Activated CD4-positive, alpha-beta T cell treated with anti-CD3 and anti-CD28 coated beads, Interleukin-2, amount 50 U/mL, for 4 hours (primary cell): Measurements from ENCODE around the gene FNIP1.
"Not testable (repeated sequence)": the region's sequence is repeated elsewhere in the genome, so short reads cannot be mapped to it uniquely, and the experiment has no call there.

ENCODE experiments used
- DNase-seq, 2 experiments: peaks; one replicate each; pipeline ENCODE4 v3.0.0-alpha.2; 2020

The FNIP1 gene

DNA sequence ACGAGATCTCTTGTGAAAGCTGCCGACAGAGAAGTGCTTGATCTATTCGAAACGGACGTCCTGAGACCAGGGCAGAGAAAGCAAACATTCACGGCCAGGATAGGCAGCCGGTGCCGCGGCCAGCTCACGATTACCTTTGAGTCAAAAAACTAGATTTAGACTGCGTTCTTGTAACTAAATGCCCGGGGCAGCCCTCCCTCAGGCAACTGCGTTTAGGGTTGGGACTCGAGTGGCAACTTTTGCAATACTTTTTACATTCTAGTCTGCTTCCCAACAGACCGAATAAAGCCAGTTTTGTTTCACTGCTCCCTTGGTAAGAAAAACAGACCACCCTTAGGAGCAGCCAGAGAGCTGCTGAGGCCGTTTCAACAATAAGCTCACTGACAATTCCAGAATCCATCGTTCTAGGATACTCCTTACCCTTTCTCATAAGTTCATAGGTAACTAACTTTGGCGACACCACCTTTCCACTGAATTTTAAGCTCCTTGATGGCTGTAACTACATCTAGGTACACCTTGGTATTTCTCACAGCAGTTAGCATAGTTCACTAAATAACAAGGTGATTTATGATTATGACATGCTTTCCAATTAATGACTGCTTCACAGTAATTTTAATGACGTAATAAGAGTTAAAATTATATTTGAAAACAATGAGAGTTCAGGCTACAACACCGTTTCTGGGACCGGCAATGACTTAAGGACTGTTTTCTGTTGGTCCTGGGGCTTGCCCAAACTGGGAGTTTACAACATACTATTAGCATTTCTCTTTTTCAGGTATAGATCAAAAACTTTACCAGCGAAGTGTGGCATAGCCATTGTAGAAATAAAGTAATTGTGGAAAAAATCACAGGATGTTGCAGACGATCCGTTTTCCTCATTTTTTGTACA lies 160.9 kb downstream of the FNIP1 start:
- DNase-seq = no peak

DNA sequence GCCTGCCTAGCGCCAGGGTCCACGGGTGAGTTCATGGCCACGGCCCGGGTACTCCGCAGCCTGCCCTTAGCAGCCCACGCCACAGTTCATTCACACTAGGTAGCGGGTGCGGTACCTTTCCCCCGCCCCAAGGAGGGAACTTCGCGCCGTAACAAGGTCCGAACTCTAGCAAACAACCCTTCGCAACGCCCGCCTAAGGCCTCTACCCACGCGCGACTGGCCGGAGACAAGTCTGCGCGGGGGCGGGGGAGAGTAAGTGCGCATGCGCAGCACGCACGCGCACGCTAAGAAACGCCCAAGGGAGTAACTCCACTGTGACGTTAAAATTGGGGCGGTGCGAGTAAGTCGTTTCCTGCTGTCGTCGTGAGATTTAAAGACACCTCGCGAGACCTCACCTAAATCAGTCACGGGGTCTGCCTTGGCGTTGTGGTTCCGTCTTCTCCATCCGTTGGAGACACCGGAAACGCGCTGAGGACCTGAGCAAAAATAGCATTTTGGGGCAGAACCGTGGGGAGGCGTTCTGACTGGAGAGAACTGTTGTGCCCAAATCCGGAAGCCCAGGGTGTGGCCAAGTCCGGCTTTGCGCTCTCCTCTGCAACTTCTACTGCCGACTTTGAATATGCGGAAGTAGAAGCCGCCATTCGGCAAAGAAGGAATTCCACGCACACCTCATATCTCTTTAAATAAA lies 161.7 kb downstream of the FNIP1 start, which contains the start of gene RAPGEF6:
TSS of gene RAPGEF6 (minus strand) at position 234 of the 688 bp plus-strand sequence. CDS start at position 35, 199 bp downstream.
- peak; percentile 94 to 95 for DNase-seq

DNA sequence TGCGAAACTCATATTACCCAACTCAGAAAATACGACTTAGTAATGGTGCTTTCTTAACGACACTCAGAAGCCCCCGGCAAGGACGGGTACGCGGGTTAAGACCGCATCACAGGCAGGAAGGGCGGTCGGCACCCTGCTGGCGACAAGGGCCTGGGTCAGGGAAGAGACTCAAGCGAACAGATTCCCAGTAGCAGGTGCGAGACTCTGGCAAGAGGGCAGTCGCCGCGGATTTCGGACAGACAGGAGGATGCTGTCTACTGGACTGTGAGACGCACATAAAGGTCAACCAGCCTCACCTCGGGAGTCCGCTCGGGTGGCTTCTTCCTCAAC lies 162.2 kb downstream of the FNIP1 start:
- DNase-seq = peak; percentile 35 to 43

DNA sequence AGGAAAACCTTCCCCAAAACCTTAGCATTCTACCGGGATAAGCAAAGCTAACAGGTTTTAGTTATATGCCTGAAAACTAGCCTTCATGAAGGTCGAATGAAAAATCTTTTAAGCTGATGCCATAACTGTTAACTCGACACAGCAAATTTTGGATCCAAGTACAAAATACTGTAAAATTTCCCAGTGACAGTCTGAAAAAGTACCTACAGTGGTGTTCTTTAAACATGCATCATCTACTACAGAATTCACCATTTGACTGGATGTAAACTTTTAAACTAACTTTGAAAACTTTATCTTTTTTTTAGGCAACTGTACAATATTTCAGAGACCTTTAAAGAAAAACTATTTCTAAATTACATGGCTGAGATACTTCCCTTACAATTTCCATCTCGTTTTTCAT lies 162.6 kb downstream of the FNIP1 start:
- no peak for DNase-seq

DNA sequence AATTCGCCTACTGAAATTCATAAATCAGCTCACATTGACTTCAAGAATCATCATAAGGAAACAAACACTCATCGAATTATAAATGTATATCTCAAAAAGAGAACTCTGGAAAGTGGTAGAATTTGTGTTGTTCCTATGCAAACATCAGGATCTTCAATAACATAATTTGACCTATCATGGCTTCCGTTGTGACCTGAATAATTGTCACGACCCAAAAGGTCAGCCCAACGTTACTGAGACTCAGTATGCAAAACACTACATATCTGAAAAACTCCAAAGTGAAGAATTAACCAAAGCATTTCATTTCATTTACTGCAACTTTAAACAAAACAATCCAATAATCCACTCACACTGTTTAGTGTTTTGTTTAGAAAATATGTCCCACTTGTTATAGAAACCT lies 163.0 kb downstream of the FNIP1 start:
- DNase-seq = no peak

DNA sequence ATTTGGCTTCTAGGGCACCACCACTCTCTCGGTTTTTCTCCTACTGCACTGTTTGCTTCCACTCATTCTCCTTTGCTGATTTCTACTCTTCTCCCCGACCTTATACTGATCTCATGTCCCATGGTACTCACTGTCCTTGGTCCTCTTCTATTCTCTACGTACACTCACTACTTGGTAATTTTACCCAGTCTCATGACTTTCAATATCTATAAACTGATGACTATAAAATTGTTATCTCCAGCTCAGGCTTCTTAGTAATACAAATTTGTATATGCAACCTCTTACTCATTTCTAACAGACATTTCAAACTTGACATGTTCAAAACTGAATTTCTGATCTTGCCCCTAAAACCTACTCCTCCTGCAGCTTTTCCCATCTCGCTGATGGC lies 165.9 kb downstream of the FNIP1 start:
- DNase-seq = no peak

DNA sequence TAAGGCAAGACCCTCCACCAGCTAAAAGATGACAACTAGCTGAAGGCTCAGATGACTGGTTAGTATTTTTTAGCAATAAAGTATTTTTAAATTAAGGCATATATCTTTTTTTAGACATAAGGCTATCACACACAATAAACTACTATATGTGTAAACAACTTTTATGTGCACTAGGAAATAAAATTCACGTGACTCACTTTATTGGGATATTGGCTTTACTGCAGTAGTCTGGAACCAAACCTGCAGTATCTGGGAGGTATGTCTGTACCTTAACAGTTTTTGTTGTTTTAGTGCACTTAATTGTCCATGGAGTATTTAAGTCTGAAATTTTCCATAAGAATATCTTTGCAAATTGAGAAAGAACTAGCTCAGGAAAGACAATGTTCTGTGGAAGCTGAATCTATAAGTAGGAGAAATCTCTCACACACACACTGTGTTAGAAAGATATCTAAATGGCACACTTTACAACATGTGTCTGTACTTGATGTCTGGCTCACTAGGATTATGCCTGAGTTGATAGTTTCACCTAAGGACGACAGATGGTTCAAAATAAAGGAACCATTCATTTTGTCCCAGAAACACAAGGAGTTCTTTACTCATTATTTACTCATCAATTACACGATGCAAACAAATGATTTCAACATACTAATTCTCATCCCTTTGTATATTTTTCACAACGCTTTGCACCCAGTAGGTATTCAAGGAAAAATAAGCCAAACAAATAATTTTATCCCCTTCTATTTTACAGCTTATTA lies 166.4 kb downstream of the FNIP1 start:
- no peak for DNase-seq

DNA sequence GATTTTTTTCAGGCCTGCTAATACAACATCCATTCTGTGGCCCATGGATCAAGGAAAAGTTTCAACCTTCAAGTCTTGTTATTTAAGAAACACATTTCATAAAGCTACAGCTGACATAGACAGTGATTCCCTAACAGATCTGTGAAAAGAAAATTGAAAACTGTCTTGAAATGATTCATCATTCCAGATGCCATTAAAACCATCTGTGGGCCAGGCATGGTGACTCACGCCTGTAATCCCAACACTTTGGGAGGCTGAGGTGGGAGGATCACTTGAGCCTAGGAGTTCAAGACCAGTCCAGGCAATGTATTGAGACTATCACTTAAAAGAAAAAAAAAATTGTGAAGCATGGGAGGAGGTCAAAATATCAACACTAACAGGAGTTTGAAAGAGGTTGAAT lies 167.8 kb downstream of the FNIP1 start:
- no peak for DNase-seq

DNA sequence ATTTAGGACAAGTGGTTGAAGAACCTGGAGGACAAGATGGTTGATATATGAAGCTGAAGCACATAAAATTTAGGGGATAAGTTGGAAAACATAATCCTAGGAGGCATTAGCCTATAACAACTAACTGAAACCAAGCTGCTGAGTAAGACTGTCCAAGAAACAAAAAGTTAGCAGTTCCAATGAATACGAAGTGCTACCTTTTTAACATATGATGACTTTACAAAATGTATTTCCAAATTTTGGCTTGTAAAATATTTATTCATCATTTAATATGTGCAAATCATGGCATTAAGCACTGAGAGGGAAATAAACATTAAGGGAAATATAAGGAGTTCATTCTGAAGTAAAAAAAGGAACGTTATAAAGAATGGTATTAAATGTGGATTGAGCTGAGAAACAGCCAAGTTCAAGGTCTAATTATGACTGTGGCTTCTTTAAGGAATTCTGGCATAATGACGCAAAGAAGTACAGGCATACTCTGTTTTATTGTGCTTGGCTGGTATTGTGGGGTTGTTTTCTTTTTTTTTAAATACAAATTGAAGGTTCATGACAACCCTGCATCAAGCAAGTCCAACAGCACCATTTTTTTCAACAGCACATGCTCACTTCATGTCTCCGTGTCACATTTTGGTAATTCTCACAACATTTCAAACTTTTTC lies 169.5 kb downstream of the FNIP1 start:
- DNase-seq = no peak

DNA sequence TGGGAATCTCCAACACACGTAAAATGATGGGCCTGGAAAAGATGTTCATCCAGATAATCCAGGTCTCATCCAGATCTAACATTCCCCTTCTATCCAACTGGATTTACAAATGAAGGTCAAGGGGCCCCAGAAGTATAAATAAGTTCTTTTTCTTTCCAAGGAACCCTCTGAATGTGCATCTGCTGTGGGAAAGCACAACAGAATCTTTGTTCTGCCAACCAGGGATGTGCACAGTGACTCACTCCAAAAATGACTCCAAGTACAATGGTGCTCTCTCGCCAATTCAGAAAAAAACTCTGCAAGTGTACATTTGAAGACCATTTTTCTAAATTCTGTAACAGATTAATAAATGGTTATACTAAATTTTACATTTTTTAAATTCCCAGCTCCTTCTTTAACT lies 174.2 kb downstream of the FNIP1 start:
- DNase-seq = no peak

DNA sequence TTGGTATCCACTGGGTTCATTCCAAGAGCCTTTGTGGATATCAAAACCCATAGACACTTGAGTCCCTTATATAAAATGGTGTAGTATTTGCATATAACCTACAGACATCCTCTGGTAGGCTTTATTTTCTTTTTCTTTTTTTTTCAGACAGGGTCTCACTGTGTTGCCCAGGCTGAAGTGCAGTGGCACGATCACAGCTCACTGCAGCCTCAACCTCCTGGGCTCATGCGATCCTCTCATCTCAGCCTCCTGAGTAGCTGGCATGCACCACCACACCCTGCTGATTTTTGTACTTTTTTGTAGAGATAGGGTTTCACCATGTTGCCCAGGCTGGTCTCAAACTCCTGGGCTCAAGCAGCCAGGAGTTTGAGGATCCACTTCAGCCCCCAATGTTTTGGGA lies 175.7 kb downstream of the FNIP1 start:
- not testable (repeated sequence) for DNase-seq

DNA sequence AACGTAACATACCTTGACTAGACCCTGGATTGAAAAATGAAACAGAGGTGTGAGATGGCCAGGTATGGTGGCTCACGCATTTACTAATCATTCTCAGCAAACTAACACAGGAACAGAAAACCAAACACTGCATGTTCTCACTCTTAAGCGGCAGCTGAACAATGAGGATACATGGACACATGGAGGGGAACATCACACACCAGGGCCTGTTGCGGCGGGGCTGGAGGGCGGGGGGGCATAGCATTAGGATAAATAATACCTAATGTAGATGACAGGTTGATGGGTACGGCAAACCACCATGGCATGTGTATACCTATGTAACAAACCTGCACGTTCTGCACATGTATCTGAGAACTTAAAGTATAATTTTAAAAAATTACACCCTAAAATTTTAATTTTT lies 177.7 kb downstream of the FNIP1 start:
- no peak for DNase-seq

DNA sequence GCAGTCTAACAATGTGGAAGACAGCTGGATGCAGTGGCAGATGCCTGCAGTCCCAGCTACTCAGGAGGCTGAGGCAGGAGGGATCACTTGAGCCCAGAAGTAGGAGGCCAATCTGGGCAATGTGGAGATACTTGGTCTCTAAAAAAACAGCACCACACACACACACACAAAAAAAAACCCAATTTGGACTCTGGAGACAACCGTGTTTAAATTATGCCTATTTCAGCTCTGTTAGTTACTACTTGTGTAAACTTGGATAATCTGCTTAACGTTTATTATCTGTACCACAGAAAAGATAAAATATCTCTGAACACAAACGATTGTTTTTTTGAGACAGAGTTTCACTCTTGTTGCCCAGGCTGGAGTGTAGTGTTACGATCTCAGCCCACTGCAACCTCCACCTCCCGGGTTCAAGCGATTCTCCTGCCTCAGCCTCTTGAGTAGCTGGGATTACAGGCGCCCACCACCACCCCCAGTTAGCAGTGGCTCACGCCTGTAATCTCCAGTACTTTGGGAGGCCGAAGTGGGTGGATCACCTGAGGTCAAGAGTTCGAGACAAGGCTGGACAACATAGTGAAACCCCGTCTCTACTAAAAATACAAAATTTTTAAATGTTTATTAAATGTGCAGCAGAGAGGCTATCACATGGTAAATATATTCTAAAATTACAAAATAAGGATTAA lies 179.5 kb downstream of the FNIP1 start:
- DNase-seq = no peak

DNA sequence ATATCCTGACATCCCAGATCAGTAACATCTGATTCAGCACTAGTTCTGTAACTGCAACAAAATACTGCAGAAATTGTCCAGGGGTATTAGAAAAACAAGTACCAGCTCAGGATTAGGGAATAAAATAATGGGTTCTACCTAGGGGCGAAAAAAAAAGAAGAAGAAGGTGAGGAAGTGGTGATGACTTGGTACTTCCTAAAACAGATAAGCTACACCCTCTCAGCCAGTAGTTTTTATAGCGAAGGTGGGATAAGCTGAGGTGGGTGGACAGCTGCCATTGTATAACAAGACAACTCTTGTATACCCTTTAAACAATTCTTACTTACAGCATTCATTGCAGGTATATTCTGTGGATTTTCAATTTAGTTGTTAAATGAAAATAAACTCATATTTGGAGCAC lies 180.9 kb downstream of the FNIP1 start:
- DNase-seq = no peak

DNA sequence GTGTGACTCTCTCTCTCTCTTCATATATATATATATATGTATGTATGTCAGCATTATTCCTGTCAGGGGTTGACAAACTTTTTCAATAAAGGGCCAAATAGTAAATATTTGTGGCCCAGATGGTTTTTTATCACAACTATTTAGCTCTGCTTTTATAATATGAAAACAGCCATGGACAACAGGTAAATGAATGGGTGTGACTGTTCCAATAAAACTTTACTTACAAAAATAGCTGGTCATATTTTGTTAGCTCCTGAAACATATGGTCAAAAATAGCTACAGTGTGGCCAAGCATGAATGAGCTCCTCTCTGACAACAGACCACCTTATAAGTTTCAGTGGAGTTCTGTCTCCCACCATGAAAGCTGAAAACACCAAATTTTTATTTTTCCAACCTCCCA lies 183.4 kb downstream of the FNIP1 start:
- no peak for DNase-seq

DNA sequence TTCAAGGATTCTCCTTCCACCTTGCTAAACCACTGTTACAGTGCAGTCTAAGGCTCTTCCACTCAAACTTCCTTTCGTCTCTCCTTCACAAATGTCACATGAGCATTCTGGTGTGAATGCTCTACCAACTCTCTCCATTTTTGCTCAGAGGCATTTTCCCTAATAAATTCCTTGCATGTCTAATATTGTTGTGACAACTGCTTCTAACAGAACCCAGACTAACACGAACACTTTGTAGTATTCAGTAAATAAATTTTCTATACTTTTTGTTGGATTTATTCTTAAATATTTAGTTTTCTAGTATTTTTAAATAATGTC lies 185.8 kb downstream of the FNIP1 start:
- DNase-seq = no peak

DNA sequence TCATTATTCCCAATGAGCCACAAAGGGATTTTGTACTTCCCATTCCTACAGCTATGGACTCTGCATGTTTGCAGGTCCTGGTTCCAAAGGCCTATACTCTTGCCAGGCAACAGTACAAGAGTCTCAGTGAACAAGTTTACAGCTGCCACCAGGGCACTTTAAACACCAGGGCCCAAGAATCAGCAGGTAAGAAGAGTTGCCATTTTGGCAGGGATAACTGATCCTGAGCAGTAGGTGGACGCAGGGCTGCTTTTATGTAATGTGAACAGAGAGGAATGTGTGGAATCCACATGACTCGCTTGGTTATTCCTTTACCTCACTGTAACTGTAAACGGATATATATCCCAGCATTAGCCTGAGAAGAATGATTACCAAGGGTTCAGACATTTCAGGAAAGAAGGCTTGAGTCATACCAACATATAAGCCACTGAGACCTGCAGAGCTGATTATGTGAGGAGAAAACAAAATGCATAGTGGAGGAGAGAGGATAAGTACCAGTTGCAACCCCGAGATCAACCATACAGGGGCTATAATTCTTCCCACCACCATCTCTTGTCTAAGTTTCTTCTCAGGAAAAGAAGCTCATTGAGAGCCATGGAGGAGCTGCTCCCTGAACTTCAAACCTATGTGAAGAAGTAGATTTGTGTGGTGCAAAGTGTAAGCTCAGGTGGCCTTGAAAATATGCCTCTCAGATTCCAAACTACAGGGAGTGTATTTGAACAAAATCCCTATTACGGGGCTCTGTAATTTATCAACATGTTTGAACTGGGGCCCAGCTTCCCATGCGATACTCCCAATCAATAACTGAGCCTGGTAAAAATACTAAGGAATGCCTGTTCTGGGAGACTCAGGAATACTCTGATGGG lies 186.4 kb downstream of the FNIP1 start:
- DNase-seq = no peak

DNA sequence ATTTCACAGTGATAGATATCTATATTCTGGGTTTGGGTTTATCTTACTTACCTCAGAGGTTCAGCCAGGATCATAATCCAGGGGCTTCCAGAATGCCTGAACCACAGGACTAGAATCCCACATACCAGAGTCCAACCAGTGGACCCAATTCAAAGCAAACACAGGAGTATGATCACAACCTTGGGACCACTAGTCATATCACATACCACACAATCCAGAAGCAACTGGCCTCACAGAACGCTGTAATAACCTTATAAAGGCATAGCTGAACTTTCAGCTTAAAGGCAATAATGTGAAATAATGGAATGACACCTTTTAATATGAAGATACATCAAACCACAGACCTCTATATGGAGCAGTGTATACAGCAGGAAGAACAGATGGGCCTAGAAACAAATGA lies 187.0 kb downstream of the FNIP1 start:
- no peak for DNase-seq

DNA sequence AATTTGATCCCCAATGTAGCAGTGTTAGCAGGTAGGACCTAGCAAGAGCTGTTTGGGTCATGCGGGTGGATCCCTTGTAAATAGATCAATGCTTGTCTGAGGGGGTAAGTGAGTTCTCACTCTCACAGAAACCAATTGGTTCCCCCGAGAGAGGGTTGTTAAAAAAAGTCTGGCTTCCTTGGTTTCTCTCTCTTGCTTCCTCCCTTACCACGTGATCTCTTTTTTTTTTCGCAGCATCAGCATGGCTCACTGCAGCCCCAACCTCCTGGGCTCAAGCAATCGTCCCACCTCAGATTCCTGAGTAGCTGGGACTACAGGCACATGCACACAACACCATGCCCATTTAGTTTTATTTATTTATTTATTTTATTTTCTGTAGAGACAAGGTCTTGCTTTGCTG lies 188.2 kb downstream of the FNIP1 start:
- no peak for DNase-seq

DNA sequence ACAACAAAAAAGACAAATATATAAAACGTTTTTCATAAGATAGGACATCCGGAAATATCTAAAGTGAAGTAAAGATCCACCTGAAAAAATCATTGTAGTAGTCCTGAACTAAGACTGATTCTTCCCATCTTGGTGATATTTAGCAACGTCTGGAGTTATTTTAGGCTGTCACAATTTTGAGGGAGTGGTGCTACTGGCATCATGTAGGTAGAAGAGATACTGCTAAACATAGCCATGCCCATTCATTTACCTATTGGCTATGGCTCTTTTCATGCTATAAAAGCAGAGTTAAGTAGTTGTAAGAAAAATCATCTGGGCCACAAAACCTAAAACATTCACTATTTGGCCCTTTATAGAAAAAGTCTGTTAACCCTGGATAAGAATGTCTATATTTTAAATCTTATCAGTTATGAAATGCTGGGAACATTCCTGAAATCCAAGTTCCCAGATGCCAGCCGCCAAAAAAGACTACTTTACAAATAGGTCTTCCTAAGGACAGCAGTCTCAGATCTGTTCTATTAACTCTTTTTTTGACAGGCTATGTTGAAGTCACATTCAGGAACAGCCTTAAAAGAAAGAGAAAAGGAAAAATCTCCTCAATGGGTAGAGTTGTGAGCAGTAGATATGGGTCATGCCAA lies 188.8 kb downstream of the FNIP1 start:
- no peak for DNase-seq

DNA sequence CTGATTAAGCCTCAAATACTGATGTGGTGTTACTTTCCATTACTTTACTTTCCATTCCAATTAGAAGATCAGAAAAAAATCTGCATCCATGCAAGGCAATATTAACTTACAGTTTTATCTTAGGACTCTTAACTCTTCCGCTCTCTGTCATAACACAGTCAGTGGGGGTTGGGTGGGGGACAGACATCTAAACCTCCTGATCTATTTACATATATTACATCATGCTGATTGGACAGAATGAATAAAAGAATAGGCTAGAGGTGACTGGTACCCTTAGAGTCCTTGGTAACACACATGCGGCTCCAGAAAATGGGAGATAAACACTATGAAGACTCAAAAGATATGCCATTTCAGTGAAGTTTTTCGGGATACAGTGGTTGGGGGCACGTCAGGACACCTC lies 189.4 kb downstream of the FNIP1 start:
- no peak for DNase-seq
